Panc1 (cell line): ENCODE results near the gene TMEM120B. TPM values are rescaled to one million over a fixed set of nuclear protein-coding genes. Genes with fewer than 3 reads are reported as not detected.

Experiments
- ATAC-seq: fragments of 200-7000 bp; cut with Tn5 transposase; 2 replicates; pipeline ENCODE4 v1.9.1; 2020; ENCODE audit warnings: mild to moderate bottlenecking, moderate library complexity
- BruUV-seq: library from RNA; stranded (reverse); fragments of 400-500 nt; replicated peaks from 2 replicates; lab custom pipeline; 2021; lab: Mats Ljungman, UMichigan
- CTCF ChIA-PET: fragments of 300-600 bp; sonication (Branson Sonifier 250); formaldehyde crosslinking; loops from one replicate; lab custom pipeline; 2022; ENCODE audit warnings: antibody characterized with exemption; lab: Charles Lee
- POLR2A ChIA-PET: fragments of 300-600 bp; sonication (Branson Sonifier 250); formaldehyde crosslinking; loops from one replicate; lab custom pipeline; 2022; ENCODE audit warnings: antibody characterized with exemption; lab: Charles Lee
- DNase-seq: peaks from one replicate; pipeline ENCODE4 v3.0.0-alpha.2; 2010; ENCODE audit warnings: low read depth, low spot score
- H3K27ac ChIP-seq: 2 replicates; pipeline ENCODE4 v1.5.1; 2011; ENCODE audit warnings: mild to moderate bottlenecking, low read length, inconsistent platforms
- H3K27me3 ChIP-seq: fragments of 200-500 bp; sonication (Bioruptor generic); 2 replicates; pipeline ENCODE4 v1.6.0; 2014; ENCODE audit warnings: low read length, inconsistent platforms; ENCODE audit not compliant: control insufficient read depth, insufficient read depth
- H3K36me3 ChIP-seq: fragments of 200-500 bp; sonication (Bioruptor generic); 2 replicates; pipeline ENCODE4 v1.5.1; 2014; ENCODE audit warnings: inconsistent platforms, mild to moderate bottlenecking, low read length, moderate library complexity; ENCODE audit not compliant: control insufficient read depth, insufficient read depth
- H3K4me1 ChIP-seq: 2 replicates; pipeline ENCODE4 v1.5.1; 2011; ENCODE audit warnings: inconsistent platforms, mild to moderate bottlenecking, low read length, moderate library complexity; ENCODE audit not compliant: control insufficient read depth, insufficient read depth
- H3K4me3 ChIP-seq, 2 experiments: 2 replicates each; pipeline ENCODE4 v1.5.1; 2011 to 2012; ENCODE audit warnings: low read depth in 2 of 2, low read length in 2 of 2, mild to moderate bottlenecking in 2 of 2, inconsistent platforms in 1 of 2, moderate library complexity in 1 of 2
- H3K9me3 ChIP-seq: fragments of 200-500 bp; sonication (Bioruptor generic); 2 replicates; pipeline ENCODE4 v1.5.1; 2014; ENCODE audit warnings: low read depth, mild to moderate bottlenecking, inconsistent platforms, low read length, moderate library complexity; ENCODE audit not compliant: control insufficient read depth, insufficient read depth
- CTCF ChIP-seq: fragments of 450-650 bp; IDR thresholded peaks from 2 replicates; pipeline ENCODE4 v1.5.1; 2017; ENCODE audit warnings: mild to moderate bottlenecking
- POLR2AphosphoS5 ChIP-seq: IDR thresholded peaks from 2 replicates; pipeline ENCODE4 v1.6.1; 2012; ENCODE audit warnings: mild to moderate bottlenecking, low read depth, low read length, moderate library complexity
- SIN3A ChIP-seq: IDR thresholded peaks from 2 replicates; pipeline ENCODE4 v1.6.1; 2012; ENCODE audit warnings: low read depth, mild to moderate bottlenecking, low read length, moderate library complexity, borderline replicate concordance; ENCODE audit not compliant: insufficient read depth
- TCF7L2 ChIP-seq: IDR thresholded peaks from 2 replicates; pipeline ENCODE4 v1.6.1; 2011; ENCODE audit warnings: mild to moderate bottlenecking, low read depth, low read length, inconsistent platforms
- in situ Hi-C: cut with HindIII; loops from 2 replicates; pipeline ENCODE4 v1.10.0; 2016; ENCODE audit warnings: low sequenced_read_pairs, low pct_unique_long_range_greater_than_20kb
- intact Hi-C: fragments of 100-400 bp; cut with micrococcal nuclease; formaldehyde crosslinking; loops from one replicate; pipeline ENCODE4 v1.10.0; 2022; ENCODE audit not compliant: unreplicated experiment
- total RNA-seq: library from RNA; stranded (reverse); gene quantifications from one replicate; pipeline ENCODE4 v1.2.1, GENCODE V29; 2021; ENCODE audit not compliant: unreplicated experiment
- TF ChIP-seq, protein P1 (sequence below), 2 experiments: IDR thresholded peaks; 2 replicates each; pipeline ENCODE4 v1.6.1; 2011 to 2012; ENCODE audit warnings: low read depth in 2 of 2, control low read depth in 1 of 2, low read length in 1 of 2, mild to moderate bottlenecking in 1 of 2, moderate library complexity in 1 of 2; ENCODE audit not compliant: insufficient read depth in 1 of 2

The TMEM120B gene
- total RNA-seq, 1 experiment from 2014 or later, result 22.3 TPM

GRCh38 chr12:121709478-121709961, 3.0 kb upstream of the TMEM120B start:
- no peak overlapping the region for H3K4me3 ChIP-seq
- no peak for DNase-seq
- TF ChIP-seq CTCF (no peak), POLR2AphosphoS5 (no peak), TCF7L2 (no peak), SIN3A (no peak)
- TF ChIP-seq, protein P1, sequence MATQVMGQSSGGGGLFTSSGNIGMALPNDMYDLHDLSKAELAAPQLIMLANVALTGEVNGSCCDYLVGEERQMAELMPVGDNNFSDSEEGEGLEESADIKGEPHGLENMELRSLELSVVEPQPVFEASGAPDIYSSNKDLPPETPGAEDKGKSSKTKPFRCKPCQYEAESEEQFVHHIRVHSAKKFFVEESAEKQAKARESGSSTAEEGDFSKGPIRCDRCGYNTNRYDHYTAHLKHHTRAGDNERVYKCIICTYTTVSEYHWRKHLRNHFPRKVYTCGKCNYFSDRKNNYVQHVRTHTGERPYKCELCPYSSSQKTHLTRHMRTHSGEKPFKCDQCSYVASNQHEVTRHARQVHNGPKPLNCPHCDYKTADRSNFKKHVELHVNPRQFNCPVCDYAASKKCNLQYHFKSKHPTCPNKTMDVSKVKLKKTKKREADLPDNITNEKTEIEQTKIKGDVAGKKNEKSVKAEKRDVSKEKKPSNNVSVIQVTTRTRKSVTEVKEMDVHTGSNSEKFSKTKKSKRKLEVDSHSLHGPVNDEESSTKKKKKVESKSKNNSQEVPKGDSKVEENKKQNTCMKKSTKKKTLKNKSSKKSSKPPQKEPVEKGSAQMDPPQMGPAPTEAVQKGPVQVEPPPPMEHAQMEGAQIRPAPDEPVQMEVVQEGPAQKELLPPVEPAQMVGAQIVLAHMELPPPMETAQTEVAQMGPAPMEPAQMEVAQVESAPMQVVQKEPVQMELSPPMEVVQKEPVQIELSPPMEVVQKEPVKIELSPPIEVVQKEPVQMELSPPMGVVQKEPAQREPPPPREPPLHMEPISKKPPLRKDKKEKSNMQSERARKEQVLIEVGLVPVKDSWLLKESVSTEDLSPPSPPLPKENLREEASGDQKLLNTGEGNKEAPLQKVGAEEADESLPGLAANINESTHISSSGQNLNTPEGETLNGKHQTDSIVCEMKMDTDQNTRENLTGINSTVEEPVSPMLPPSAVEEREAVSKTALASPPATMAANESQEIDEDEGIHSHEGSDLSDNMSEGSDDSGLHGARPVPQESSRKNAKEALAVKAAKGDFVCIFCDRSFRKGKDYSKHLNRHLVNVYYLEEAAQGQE (IDR thresholded peaks at IDR 0.05; ENCODE audit: insufficient read depth in 1 of 2, low read depth in 2 of 2, low read length in 1 of 2), result no peak
- ATAC-seq, result no peak
- BruUV-seq, result no TSS peak
- H3K36me3 ChIP-seq, result 0 out of 2 replicates have a peak, but pooled peaks cover 3% of the 10 kb centered on the region
- ChIA-PET CTCF (no interaction called here), POLR2A (interaction anchor here (0.6 kb wide), 1 partner anchor 182 kb away, joined by 3 read pairs; no protein-coding TSS in a partner anchor)
- peaks cover 11% of the 10 kb centered on the region; the same call in 1 of the 2 replicates for H3K4me1 ChIP-seq
- no peaks in the 10 kb centered on the region for H3K27me3 ChIP-seq
- no peaks in the 10 kb centered on the region for H3K9me3 ChIP-seq
- no peak overlapping the region for H3K27ac ChIP-seq
- in situ Hi-C loops (no loop called here), intact Hi-C loops (no loop called here)

- H3K4me3 ChIP-seq, result peak overlapping the region; percentile 75 to 88
- peak overlapping the region; percentile 88 for H3K27ac ChIP-seq
- CTCF ChIA-PET, result interaction anchor here (0.6 kb wide), 1 partner anchor 60 kb away, joined by 5 read pairs; no protein-coding TSS in a partner anchor
- POLR2A ChIA-PET, result no interaction called here
- TF ChIP-seq POLR2AphosphoS5, result no peak
- TF ChIP-seq CTCF, result no peak
- DNase-seq (no peak), ATAC-seq (no peak)
- H3K4me1 ChIP-seq, result peaks cover 11% of the 10 kb centered on the region; the same call in 1 of the 2 replicates
- no peaks in the 10 kb centered on the region for H3K27me3 ChIP-seq
- intact Hi-C loops, result no loop called here
- 0 out of 2 replicates have a peak, but pooled peaks cover 3% of the 10 kb centered on the region for H3K36me3 ChIP-seq
- no peaks in the 10 kb centered on the region for H3K9me3 ChIP-seq
- no TSS peak for BruUV-seq
- in situ Hi-C loops, result no loop called here
These were observed 977 bp upstream of the TMEM120B start for GRCh38 chr12:121711361-121712189.
